ENCODE measurements around the gene TJP2.

DNA sequence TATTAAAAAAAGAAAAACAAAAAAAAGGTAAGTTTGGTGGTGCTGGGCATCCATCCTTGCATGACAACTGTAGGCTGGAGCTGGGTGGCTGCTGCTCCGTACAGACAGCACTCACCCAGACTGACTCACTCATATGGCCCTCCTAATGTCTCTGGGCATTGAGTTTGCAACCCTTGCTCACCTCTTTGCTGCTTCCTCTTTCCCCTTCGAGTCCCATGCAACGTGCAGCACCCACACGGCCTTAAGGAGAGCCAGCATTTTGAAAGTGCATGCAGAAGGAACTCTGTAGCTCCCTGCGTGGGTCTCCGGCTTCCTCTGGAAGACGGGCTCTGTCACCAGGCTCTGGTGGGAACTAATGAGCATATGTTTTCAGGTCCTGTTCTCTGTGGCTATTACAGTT, 90.4 kb downstream of the TJP2 start:
- TF ChIP-seq, protein P1, sequence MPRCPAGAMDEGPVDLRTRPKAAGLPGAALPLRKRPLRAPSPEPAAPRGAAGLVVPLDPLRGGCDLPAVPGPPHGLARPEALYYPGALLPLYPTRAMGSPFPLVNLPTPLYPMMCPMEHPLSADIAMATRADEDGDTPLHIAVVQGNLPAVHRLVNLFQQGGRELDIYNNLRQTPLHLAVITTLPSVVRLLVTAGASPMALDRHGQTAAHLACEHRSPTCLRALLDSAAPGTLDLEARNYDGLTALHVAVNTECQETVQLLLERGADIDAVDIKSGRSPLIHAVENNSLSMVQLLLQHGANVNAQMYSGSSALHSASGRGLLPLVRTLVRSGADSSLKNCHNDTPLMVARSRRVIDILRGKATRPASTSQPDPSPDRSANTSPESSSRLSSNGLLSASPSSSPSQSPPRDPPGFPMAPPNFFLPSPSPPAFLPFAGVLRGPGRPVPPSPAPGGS (IDR thresholded peaks at IDR 0.05; ENCODE audit: borderline replicate concordance, insufficient read depth, low read depth, low read length, poor library complexity, severe bottlenecking), result no peak
- TF ChIP-seq JUND (IDR thresholded peaks at IDR 0.05; ENCODE audit: low read depth, low read length), result no peak
- no peak for TF ChIP-seq ATF2 (IDR thresholded peaks at IDR 0.05; ENCODE audit: low read length)
- TF ChIP-seq ZNF687 (IDR thresholded peaks at IDR 0.05), result no peak
- no peak for TF ChIP-seq POLR2A (IDR thresholded peaks at IDR 0.05; ENCODE audit: low read depth, low read length)

Data from GM12878 (cell line).